IPS-11a (cell line): ENCODE results near the gene YBX3.
"Not testable (repeated sequence)": the region's sequence is repeated elsewhere in the genome, so short reads cannot be mapped to it uniquely, and the experiment has no call there.

ENCODE experiments used
- H3K4me3 ChIP-seq: one replicate; pipeline ENCODE4 v1.5.1; 2013; ENCODE audit warnings: low read depth, low read length, control low read depth

Gene YBX3

GRCh38 chr12:10722905-10723746 is at the start of gene YBX3:
TSS of gene YBX3 (minus strand) at chr12:10723323. CDS start at chr12:10723111, 212 bp downstream.
- peak within 1 kb of the TSS; percentile 96 for H3K4me3 ChIP-seq

- H3K4me3 ChIP-seq: no peak overlapping the region
These were observed 48.1 kb upstream of the YBX3 start for GRCh38 chr12:10771132-10771733.

GRCh38 chr12:10759657-10760056 is 36.5 kb upstream of the YBX3 start:
- H3K4me3 ChIP-seq: no peak overlapping the region

- no peak overlapping the region for H3K4me3 ChIP-seq
These were observed 33.1 kb upstream of the YBX3 start for GRCh38 chr12:10756194-10756593.

GRCh38 chr12:10753059-10753458 is 29.9 kb upstream of the YBX3 start:
- H3K4me3 ChIP-seq: no peak overlapping the region

DNA sequence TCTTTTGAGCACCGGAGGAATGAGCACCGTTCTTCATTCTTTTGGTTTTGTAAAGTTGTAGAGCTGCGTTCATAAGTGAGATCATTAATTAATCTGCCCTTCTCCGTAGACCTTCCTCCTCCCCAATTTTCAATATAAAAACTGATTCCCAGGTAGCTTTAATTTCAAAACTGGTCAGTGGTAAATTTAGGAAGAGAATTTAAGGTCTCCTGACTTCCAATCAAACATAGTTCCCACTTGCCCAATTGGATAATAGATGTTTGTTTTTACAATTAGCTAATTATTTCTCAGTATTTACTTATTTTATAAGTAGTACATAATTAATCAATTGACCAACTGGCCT is 27.2 kb upstream of the YBX3 start:
- H3K4me3 ChIP-seq: no peak overlapping the region

DNA sequence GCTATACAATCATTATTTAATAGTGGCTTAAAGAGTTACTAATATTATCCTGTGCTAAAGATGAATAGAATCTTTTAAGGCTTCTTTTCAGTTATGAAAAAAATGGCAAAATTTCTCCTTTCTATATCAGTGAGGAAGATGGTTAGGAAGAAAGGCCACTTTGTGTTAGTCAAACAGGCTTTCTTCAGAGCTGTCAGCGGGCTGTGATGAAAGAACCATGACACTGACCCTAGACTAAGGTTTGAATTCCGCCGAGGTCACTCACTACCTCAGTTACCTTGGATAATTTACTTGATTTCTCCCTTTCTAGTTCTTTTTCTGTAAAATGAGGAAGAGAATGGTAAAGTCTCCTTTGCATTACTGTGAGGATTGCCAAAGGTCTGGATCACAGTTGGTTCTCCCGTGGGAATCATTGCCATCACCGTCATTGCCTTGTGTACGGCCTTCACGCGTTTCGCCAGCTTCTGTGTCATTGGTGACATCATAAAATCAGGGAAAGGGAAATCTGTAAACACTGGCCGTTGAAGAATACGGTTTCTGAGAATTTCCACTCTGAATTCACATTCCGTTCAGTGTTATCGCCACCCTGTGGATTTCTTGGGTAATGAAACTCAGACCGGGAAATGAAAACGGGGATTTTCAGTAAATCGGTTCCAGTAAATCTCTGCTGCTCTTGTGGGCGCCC is 26.7 kb upstream of the YBX3 start:
- H3K4me3 ChIP-seq: peak overlapping the region; percentile 5

- no peak overlapping the region for H3K4me3 ChIP-seq
These were observed 24.6 kb upstream of the YBX3 start for GRCh38 chr12:10747730-10748129.

- H3K4me3 ChIP-seq: not testable (repeated sequence)
These were observed 20.3 kb upstream of the YBX3 start for GRCh38 chr12:10743420-10743819.

DNA sequence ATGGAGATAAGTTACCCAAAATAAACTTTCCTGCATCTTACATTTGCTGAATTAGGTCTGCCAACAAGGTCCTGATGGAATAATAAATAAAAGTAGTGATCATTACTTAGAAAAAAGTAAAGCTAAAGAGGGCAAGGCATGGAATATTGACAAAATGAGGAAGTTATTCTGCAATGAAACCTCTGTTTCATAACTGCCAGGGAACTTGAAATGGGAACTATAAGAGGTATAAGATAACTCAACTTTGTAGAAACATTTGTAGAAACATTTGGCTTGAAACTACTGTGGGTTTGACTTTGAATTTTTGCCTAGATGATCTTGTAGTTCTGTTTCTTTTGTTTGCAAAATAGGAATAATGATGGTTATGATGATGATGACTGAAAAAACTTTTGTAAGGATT is 18.7 kb upstream of the YBX3 start:
- H3K4me3 ChIP-seq: no peak overlapping the region

GRCh38 chr12:10740182-10740581 is 17.1 kb upstream of the YBX3 start:
- H3K4me3 ChIP-seq: no peak overlapping the region

DNA sequence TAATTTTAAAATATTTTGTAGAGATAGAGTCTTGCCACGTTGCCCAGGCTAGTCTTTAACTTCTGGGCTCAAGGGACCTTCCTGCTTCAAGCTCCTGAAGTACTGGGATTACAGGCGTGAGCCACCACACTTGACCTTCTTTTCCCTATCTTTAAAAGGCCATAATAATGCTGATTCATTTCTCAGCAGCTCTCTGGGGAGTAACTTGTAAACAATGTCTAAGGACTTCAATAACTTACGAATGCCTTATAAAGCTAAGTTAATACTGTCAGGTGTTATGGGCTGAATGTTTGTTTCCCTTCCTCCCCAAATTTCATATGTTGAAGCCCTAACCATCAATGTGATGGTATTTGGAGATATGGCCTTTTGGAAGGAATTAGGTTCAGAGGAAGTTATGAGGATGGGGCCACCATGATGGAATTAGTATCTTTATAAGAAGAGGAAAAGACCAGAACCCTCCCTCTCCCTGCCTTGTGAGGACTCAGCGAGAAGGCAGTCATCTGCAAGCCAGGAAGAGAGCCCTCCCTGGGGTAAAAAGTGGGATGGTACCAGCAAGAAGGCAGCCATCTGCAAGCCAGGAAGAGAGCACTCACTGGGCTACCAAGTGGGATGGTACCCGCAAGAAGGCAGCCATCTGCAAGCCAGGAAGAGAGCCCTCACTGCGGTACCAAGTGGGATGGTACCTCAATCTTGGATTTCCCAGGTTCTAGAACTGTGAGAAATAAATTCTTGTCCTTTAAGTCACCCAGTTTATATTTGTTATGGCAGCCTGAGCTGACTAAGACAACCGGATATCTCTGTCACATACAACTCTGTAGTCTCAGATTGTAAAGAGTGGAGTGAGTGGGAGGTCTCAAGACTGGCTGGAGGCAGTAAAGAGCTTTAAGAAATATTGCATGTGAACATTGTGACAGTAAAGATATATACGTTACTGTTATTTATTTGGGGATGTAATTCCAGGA is 16.3 kb upstream of the YBX3 start:
- H3K4me3 ChIP-seq: no peak overlapping the region

DNA sequence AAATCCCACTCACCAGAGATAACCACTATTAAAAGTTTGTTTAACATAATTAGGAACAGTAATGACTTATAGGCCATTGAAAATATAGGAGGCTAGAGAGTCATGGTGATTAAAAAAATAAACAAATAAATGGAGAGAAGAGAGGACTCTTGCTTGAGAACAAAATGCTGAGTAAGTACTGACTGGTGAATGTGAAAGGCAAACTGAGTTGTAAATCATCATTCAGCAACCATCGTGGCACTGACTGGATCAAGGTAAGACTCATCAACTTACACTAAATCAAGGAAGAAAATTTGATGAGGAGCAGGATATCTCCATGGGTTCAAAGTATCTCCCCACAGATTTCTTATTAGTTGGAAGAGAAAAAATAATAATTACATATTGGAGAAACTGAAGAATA is 14.1 kb upstream of the YBX3 start:
- H3K4me3 ChIP-seq: no peak overlapping the region

GRCh38 chr12:10736463-10736862 is 13.3 kb upstream of the YBX3 start:
- H3K4me3 ChIP-seq: no peak overlapping the region

DNA sequence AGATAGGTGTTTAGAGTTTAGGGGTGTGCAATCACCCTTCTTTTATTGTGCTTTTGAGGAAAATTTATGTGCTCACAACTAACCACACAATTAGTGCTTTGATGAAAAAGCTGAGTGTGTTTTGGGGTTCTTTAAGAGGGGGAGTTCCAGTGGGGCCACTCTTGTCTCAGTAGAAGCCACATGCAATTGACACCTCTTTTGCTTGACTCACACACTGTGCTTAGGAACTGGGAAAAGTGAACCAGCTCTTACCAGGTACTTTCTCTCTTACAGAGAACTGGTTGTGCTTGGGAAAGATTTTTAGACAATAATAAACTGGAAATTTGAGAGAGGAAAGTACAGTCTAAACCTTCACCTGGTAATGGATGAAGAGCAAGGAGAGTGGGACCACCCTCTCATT is 12.3 kb upstream of the YBX3 start:
- no peak overlapping the region for H3K4me3 ChIP-seq

GRCh38 chr12:10732549-10732948 is 9.4 kb upstream of the YBX3 start:
- H3K4me3 ChIP-seq: no peak overlapping the region

DNA sequence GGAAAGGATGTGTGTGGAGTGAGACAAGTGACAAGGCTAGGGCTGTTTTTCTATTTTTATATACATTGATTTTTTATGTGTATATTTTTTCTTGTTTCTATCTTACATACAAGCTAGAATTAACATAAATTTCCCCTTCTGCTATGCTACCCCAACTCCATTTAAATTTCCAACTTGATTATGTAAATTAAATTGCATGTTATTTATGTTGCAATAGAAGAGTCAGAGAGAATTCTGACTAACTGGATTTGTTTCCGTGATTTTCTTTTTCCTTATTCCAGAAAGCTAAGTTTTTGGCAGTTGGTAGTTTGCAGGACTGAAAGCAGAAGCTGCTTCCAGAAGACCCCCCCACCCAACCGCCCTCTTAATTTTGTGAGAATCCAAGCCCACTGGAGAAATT is 8.9 kb upstream of the YBX3 start:
- H3K4me3 ChIP-seq: no peak overlapping the region

DNA sequence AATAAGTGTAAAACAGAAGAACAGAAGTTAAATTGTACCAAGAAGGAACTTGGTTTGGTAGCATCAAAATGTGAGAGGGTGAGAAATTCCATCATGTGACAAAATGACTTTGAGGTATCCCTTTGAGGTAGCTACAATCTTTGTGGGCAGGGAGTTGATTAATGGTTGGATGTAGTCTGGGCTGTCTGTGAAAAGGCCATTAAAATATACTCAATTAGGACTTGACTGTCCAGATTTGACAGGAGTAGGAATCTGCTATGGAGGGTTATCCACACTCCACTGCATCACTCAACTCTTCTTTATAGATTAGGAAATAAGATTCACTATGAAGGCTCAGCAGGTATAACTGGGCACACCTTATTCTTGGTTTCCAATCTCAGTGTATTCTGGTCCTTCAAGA is 7.4 kb upstream of the YBX3 start:
- no peak overlapping the region for H3K4me3 ChIP-seq

DNA sequence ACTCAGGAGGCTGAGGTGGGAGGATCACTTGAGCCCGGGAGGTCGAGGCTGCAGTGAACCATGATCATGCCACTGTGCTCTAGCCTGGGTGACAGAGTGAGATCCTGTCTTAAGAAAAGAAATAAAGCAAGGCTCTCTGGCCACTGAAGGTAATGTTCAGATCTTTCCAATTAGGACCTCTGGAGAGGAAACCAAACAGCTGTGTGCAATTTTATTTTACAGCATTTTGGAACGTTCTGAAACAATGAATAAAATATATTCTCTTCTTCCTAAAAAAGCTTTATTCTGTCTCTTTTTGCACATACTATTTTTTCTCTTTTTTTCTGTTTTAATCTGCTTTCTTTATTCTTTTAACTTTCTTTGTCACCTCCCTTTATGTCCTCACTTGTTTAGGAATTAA is 5.0 kb upstream of the YBX3 start:
- H3K4me3 ChIP-seq: no peak overlapping the region

GRCh38 chr12:10726945-10727344 is 3.8 kb upstream of the YBX3 start:
- no peak overlapping the region for H3K4me3 ChIP-seq

DNA sequence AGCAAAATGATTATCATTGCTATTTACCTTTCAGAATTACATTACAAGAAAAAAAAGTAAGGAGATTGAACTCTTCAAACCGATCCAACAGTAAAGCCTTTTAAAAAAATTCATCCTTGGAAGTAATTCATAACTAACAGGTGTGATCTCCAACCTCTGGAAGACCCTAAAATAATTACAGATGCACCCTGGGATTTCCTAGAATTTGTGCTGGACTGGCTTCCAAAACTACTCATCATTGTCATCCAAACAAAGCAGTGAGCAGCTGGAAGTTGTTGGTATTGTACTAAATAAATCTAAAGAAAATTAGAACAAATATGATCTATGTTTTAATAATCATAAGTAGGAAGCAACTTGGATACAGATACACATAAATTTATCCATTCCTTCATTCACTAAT is 1.9 kb upstream of the YBX3 start:
- no peak overlapping the region for H3K4me3 ChIP-seq
